NCI-H2196 treated with DMSO at 0.1 percent for 48 hours (cell line): Measurements from ENCODE around the gene RAB9A.
"Not testable (repeated sequence)": the region's sequence is repeated elsewhere in the genome, so short reads cannot be mapped to it uniquely, and the experiment has no call there.

Experiments used
- DNase-seq: peaks from one replicate; lab custom pipeline; 2025; ENCODE audit not compliant: unreplicated experiment; lab: John Stamatoyannopoulos, UW

The RAB9A gene

GRCh38 chrX:13699183-13699826 is 10.4 kb downstream of the RAB9A start:
- DNase-seq, result no peak

GRCh38 chrX:13700380-13700779 is 11.5 kb downstream of the RAB9A start:
- no peak for DNase-seq

GRCh38 chrX:13702111-13702789 is 13.3 kb downstream of the RAB9A start:
- DNase-seq, result no peak

GRCh38 chrX:13703135-13703534 is 14.2 kb downstream of the RAB9A start:
- DNase-seq, result no peak

GRCh38 chrX:13703589-13703988 is 14.7 kb downstream of the RAB9A start:
- no peak for DNase-seq

- DNase-seq, result no peak
These were observed 22.2 kb downstream of the RAB9A start for GRCh38 chrX:13711141-13711540.

- DNase-seq, result no peak
These were observed 27.5 kb downstream of the RAB9A start for GRCh38 chrX:13716455-13716854.

- no peak for DNase-seq
These were observed 28.0 kb downstream of the RAB9A start for GRCh38 chrX:13716905-13717304.

- no peak for DNase-seq
These were observed 29.0 kb downstream of the RAB9A start for GRCh38 chrX:13717700-13718472.

GRCh38 chrX:13719192-13719856 is 30.4 kb downstream of the RAB9A start:
- no peak for DNase-seq

- no peak for DNase-seq
These were observed 32.4 kb downstream of the RAB9A start for GRCh38 chrX:13721371-13721770.

GRCh38 chrX:13721819-13722519 is 33.0 kb downstream of the RAB9A start:
- DNase-seq, result no peak

GRCh38 chrX:13724878-13725277 is 36.0 kb downstream of the RAB9A start:
- not testable (repeated sequence) for DNase-seq

GRCh38 chrX:13726583-13726982 is 37.7 kb downstream of the RAB9A start:
- DNase-seq, result not testable (repeated sequence)

- not testable (repeated sequence) for DNase-seq
These were observed 41.6 kb downstream of the RAB9A start for GRCh38 chrX:13730523-13730922.

- DNase-seq, result no peak
These were observed 43.5 kb downstream of the RAB9A start for GRCh38 chrX:13732246-13733067.

- no peak for DNase-seq
These were observed 44.6 kb downstream of the RAB9A start for GRCh38 chrX:13733506-13733905.

- peak; percentile 78 for DNase-seq
These were observed 45.6 kb downstream of the RAB9A start, which contains the start of the genes OFD1 and TRAPPC2 for GRCh38 chrX:13734278-13735172. OFD1 (plus strand) TSS chrX:13734748; CDS start chrX:13735072, 324 bp downstream. TRAPPC2 (minus strand) TSS chrX:13734620; CDS start chrX:13719963, 14,657 bp downstream.

- no peak for DNase-seq
These were observed 52.8 kb downstream of the RAB9A start for GRCh38 chrX:13741695-13742094.
